ENCODE results near the gene UTS2B. TPM values are rescaled to one million over a fixed set of nuclear protein-coding genes. Genes with fewer than 3 reads are reported as not detected.

Gene UTS2B
- total and polyA plus RNA-seq, 2 of the 4 experiments (the other 2 are of a cell fraction): 0.72 to 0.79 TPM

DNA sequence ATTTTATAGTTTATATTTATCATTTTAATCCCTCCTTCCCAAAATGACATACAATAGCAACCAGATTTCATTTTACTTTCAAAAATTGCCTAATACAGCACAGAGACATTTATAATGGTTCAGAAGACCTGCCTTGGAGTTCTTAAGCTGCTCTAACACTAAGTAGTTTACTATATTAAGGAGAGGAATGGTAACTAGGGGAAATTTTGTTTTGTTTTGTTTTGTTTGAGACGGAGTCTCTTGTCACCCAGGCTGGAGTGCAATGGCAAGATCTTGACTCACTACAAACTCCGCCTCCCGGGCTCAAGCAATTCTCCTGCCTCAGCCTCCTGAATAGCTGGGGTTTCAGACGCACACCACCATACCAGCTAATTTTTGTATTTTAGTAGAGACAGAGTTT is 23.9 kb downstream of the UTS2B start:
- TF ChIP-seq CHD1 (IDR thresholded peaks at IDR 0.05; ENCODE audit: low read depth, low read length) (no peak), MXI1 (IDR thresholded peaks at IDR 0.05; ENCODE audit: borderline replicate concordance, low read depth, low read length) (no peak), MAFK (IDR thresholded peaks at IDR 0.05; ENCODE audit: low read depth, low read length) (no peak)
- TF ChIP-seq, protein P1, sequence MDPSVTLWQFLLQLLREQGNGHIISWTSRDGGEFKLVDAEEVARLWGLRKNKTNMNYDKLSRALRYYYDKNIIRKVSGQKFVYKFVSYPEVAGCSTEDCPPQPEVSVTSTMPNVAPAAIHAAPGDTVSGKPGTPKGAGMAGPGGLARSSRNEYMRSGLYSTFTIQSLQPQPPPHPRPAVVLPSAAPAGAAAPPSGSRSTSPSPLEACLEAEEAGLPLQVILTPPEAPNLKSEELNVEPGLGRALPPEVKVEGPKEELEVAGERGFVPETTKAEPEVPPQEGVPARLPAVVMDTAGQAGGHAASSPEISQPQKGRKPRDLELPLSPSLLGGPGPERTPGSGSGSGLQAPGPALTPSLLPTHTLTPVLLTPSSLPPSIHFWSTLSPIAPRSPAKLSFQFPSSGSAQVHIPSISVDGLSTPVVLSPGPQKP (IDR thresholded peaks at IDR 0.05; ENCODE audit: borderline replicate concordance, low read depth, low read length): no peak
- TF ChIP-seq, protein P2, sequence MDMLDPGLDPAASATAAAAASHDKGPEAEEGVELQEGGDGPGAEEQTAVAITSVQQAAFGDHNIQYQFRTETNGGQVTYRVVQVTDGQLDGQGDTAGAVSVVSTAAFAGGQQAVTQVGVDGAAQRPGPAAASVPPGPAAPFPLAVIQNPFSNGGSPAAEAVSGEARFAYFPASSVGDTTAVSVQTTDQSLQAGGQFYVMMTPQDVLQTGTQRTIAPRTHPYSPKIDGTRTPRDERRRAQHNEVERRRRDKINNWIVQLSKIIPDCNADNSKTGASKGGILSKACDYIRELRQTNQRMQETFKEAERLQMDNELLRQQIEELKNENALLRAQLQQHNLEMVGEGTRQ (IDR thresholded peaks at IDR 0.05; ENCODE audit: low read depth, low read length): no peak
- no peak overlapping the region for H3K4me3 ChIP-seq (ENCODE audit: insufficient read depth, low read depth, low read length)
- H3K18ac ChIP-seq (ENCODE audit: low read depth, low read length): no peak overlapping the region
- no peak overlapping the region for H4K8ac ChIP-seq (ENCODE audit: low read depth in 2 of 2, low read length in 2 of 2)
- no peaks in the 10 kb centered on the region for H4K20me1 ChIP-seq (ENCODE audit: insufficient read depth, low read length)
- no peak overlapping the region for H3K23ac ChIP-seq (ENCODE audit: low read depth, low read length)
- H3K9me3 ChIP-seq (ENCODE audit: control insufficient read depth, insufficient read depth, low read length): no peaks in the 10 kb centered on the region
- intact Hi-C loops (cut with micrococcal nuclease): no loop called here
- H3K4me1 ChIP-seq (ENCODE audit: control insufficient read depth, insufficient read depth, low read length): no peaks in the 10 kb centered on the region
- H3K9me1 ChIP-seq (ENCODE audit: insufficient read depth, low read length): no peaks in the 10 kb centered on the region
- H3K79me1 ChIP-seq (ENCODE audit: low read depth in 1 of 2, low read length in 2 of 2): no peaks in the 10 kb centered on the region
- no peak overlapping the region for H2BK15ac ChIP-seq (ENCODE audit: low read depth, low read length)
- CTCF ChIA-PET: no interaction called here
- no peak overlapping the region for H2AK5ac ChIP-seq (ENCODE audit: low read depth, low read length)
- H2BK120ac ChIP-seq (ENCODE audit: low read depth, low read length): no peak overlapping the region
- H3K9ac ChIP-seq (ENCODE audit: low read depth, low read length): no peak overlapping the region
- no TSS peak for BruUV-seq (replicated peaks)
- H3K36me3 ChIP-seq (ENCODE audit: control insufficient read depth, insufficient read depth, low read length): no peaks in the 10 kb centered on the region
- H2BK20ac ChIP-seq (ENCODE audit: low read depth, low read length): no peak overlapping the region
- no peak overlapping the region for H3K14ac ChIP-seq (replicated peaks; ENCODE audit: low read depth, low read length)
- no peak overlapping the region for H3K27ac ChIP-seq (ENCODE audit: insufficient read depth, low read length)
- no peak overlapping the region for H2AFZ ChIP-seq (replicated peaks; ENCODE audit: low read length, poor library complexity)
- no peaks in the 10 kb centered on the region for H3K27me3 ChIP-seq (ENCODE audit: control insufficient read depth, insufficient read depth, low read length)
- ATAC-seq (ENCODE audit: low read depth) (no peak), DNase-seq (no peak)
- dilution Hi-C loops (cut with HindIII; ENCODE audit: low sequenced_read_pairs, unreplicated experiment): no loop called here
- no CpG with 5 or more reads among the region's 4 CpGs for WGBS, 2 experiments (ENCODE audit: extremely low coverage in 2 of 2, insufficient read length in 1 of 2)
- no peak overlapping the region for H2BK5ac ChIP-seq (ENCODE audit: low read depth, low read length, poor library complexity, severe bottlenecking)
- no peak overlapping the region for H2AK9ac ChIP-seq (replicated peaks; ENCODE audit: low read depth, low read length, poor library complexity)
- H3K56ac ChIP-seq (ENCODE audit: extremely low read depth, insufficient read depth, low read length): no peak overlapping the region
- in situ Hi-C loops (cut with MboI; ENCODE audit: low sequenced_read_pairs): no loop called here
- no peak overlapping the region for H3K4me2 ChIP-seq (ENCODE audit: low read depth, low read length)
- H4K5ac ChIP-seq (ENCODE audit: low read depth, low read length): no peak overlapping the region
- no peak overlapping the region for H3K4ac ChIP-seq (ENCODE audit: low read depth, low read length)
- POLR2A ChIA-PET (ENCODE audit: unreplicated experiment): no interaction called here
- no peak overlapping the region for H4K91ac ChIP-seq (ENCODE audit: insufficient read depth, low read depth, low read length)

Data from IMR-90 (cell line).